Breast epithelium (tissue), 4 donors: Measurements from ENCODE around the gene LAMC2. TPM values are rescaled to one million over a fixed set of nuclear protein-coding genes. Genes with fewer than 3 reads are reported as not detected.

Experiments
- DNase-seq, 2 donors: peaks; one replicate each; pipeline ENCODE4 v3.0.0-alpha.2; 2019; ENCODE audit warnings: low spot score in 2 of 2
- H3K27ac ChIP-seq, 2 donors: fragments of 200-600 bp; sonication (generic) in 1 of 2; one replicate each; pipeline ENCODE4 v1.5.1; 2016 to 2019; ENCODE audit warnings: mild to moderate bottlenecking in 1 of 2
- H3K27me3 ChIP-seq, 2 donors: fragments of 200-600 bp; sonication (generic) in 1 of 2; one replicate each; pipeline versions ENCODE4 v1.5.1 to v1.6.0; 2017 to 2019; ENCODE audit warnings: control low read depth in 1 of 2, mild to moderate bottlenecking in 1 of 2
- H3K36me3 ChIP-seq: fragments of 200-600 bp; one replicate; pipeline ENCODE4 v1.5.1; 2019
- H3K4me1 ChIP-seq, 2 donors: fragments of 200-600 bp; sonication (generic); one replicate each; pipeline ENCODE4 v1.5.1; 2016 to 2019; ENCODE audit warnings: control low read depth in 1 of 2
- H3K4me3 ChIP-seq, 3 donors: fragments of 200-600 bp; sonication (generic); 1 replicate in 2 of 3; 2 replicates in 1 of 3; pipeline ENCODE4 v1.5.1; 2016 to 2019; ENCODE audit warnings: mild to moderate bottlenecking in 3 of 3, moderate library complexity in 2 of 3
- H3K9me3 ChIP-seq, 2 donors: fragments of 200-600 bp; sonication (generic) in 1 of 2; one replicate each; pipeline ENCODE4 v1.5.1; 2016 to 2019; ENCODE audit warnings: control low read depth in 1 of 2
- CTCF ChIP-seq, 3 donors: fragments of 450-650 bp; IDR thresholded peaks; one replicate each; pipeline ENCODE4 v1.5.1; 2016 to 2017; ENCODE audit warnings: antibody characterized with exemption in 3 of 3, mild to moderate bottlenecking in 3 of 3, moderate library complexity in 3 of 3
- POLR2A ChIP-seq: fragments of 450-650 bp; IDR thresholded peaks from one replicate; pipeline ENCODE4 v1.6.1; 2016; ENCODE audit warnings: antibody characterized with exemption, mild to moderate bottlenecking, moderate library complexity
- POLR2AphosphoS5 ChIP-seq, 3 donors: sonication (generic); formaldehyde crosslinking; IDR thresholded peaks; one replicate each; pipeline ENCODE4 v1.6.1; 2017; ENCODE audit warnings: antibody characterized with exemption in 3 of 3
- intact Hi-C: fragments of 100-400 bp; cut with DNase I; formaldehyde crosslinking; loops from one replicate; pipeline ENCODE4 v1.15.1; 2023; ENCODE audit warnings: low total_unique reads
- total RNA-seq, 3 donors: library from RNA; depleted of rRNA; stranded (reverse); fragments of >200 nt; gene quantifications; one replicate each; pipeline ENCODE4 v1.1.0, GENCODE V29; 2016

Gene LAMC2
- total RNA-seq, 3 donors from 2014 or later = 3.0 to 20.3 (median 16.4) TPM

GRCh38 chr1:183287191-183287675 is 101.2 kb downstream of the LAMC2 start:
- Histone ChIP-seq H3K27ac (peak overlapping the region in 1 of 2 donors; percentile 5), H3K27me3 (no peaks in the 10 kb centered on the region), H3K9me3 (no peaks in the 10 kb centered on the region), H3K4me1 (peaks cover 0 to 2% of the 10 kb centered on the region in 2 donors), H3K36me3 (no peaks in the 10 kb centered on the region), H3K4me3 (no peak overlapping the region)
- no peak for DNase-seq
- TF ChIP-seq POLR2A (no peak), POLR2AphosphoS5 (IDR thresholded peaks at IDR 0.05) (no peak)
- intact Hi-C loops = no loop called here

- Histone ChIP-seq H3K27me3 (no peaks in the 10 kb centered on the region), H3K4me3 (no peak overlapping the region), H3K9me3 (no peaks in the 10 kb centered on the region), H3K27ac (no peak overlapping the region), H3K36me3 (no peaks in the 10 kb centered on the region), H3K4me1 (no peaks in the 10 kb centered on the region)
- intact Hi-C loops = no loop called here
- DNase-seq = no peak
- TF ChIP-seq POLR2A = no peak
- no peak for TF ChIP-seq POLR2AphosphoS5 (IDR thresholded peaks at IDR 0.05)
- TF ChIP-seq CTCF (IDR thresholded peaks at IDR 0.05) = no peak
Measured at GRCh38 chr1:183288583-183288982, 102.5 kb downstream of the LAMC2 start.

- no peak for TF ChIP-seq POLR2A
- TF ChIP-seq POLR2AphosphoS5 (IDR thresholded peaks at IDR 0.05) = no peak
- TF ChIP-seq CTCF (IDR thresholded peaks at IDR 0.05) = no peak
- no peak for DNase-seq
- Histone ChIP-seq H3K27me3 (no peaks in the 10 kb centered on the region), H3K36me3 (no peaks in the 10 kb centered on the region), H3K4me3 (no peak overlapping the region), H3K27ac (no peak overlapping the region), H3K4me1 (no peaks in the 10 kb centered on the region), H3K9me3 (no peaks in the 10 kb centered on the region)
- intact Hi-C loops = no loop called here
Measured at GRCh38 chr1:183289051-183289496, 103.0 kb downstream of the LAMC2 start.

GRCh38 chr1:183290628-183291027 is 104.6 kb downstream of the LAMC2 start:
- Histone ChIP-seq H3K4me3 (no peak overlapping the region), H3K9me3 (no peaks in the 10 kb centered on the region), H3K36me3 (no peaks in the 10 kb centered on the region), H3K4me1 (no peaks in the 10 kb centered on the region), H3K27ac (peak overlapping the region in 1 of 2 donors; percentile 80), H3K27me3 (no peaks in the 10 kb centered on the region)
- no peak for DNase-seq
- intact Hi-C loops = no loop called here
- TF ChIP-seq CTCF (IDR thresholded peaks at IDR 0.05) (no peak), POLR2AphosphoS5 (IDR thresholded peaks at IDR 0.05) (no peak), POLR2A (no peak)

- no peak for TF ChIP-seq POLR2AphosphoS5 (IDR thresholded peaks at IDR 0.05)
- TF ChIP-seq CTCF (IDR thresholded peaks at IDR 0.05) = no peak
- TF ChIP-seq POLR2A = no peak
- no peaks in the 10 kb centered on the region for H3K36me3 ChIP-seq
- peak overlapping the region; percentile 68 to 80 for H3K27ac ChIP-seq
Measured at GRCh38 chr1:183291216-183291762, 105.2 kb downstream of the LAMC2 start.

More at GRCh38 chr1:183291216-183291762, 105.2 kb downstream of the LAMC2 start:
- Histone ChIP-seq H3K27me3 (no peaks in the 10 kb centered on the region), H3K4me3 (no peak overlapping the region), H3K9me3 (no peaks in the 10 kb centered on the region), H3K4me1 (no peaks in the 10 kb centered on the region)
- intact Hi-C loops = no loop called here
- DNase-seq = no peak
